Kidney epithelial cell (primary cell): ENCODE results near the gene DHPS. TPM values are rescaled to one million over a fixed set of nuclear protein-coding genes. Genes with fewer than 3 reads are reported as not detected.
"Not testable (repeated sequence)": the region's sequence is repeated elsewhere in the genome, so short reads cannot be mapped to it uniquely, and the experiment has no call there.

Source experiments
- DNase-seq: peaks from one replicate; pipeline ENCODE4 v3.0.0-alpha.2; 2010; ENCODE audit warnings: low read depth
- H3K27me3 ChIP-seq: 2 replicates; pipeline ENCODE4 v1.6.0; 2011; ENCODE audit warnings: low read length; ENCODE audit not compliant: control insufficient read depth, insufficient read depth
- H3K36me3 ChIP-seq: 2 replicates; pipeline ENCODE4 v1.5.1; 2011; ENCODE audit warnings: low read length; ENCODE audit not compliant: control insufficient read depth, insufficient read depth
- H3K4me3 ChIP-seq: 2 replicates; pipeline ENCODE4 v1.5.1; 2011; ENCODE audit warnings: low read depth, mild to moderate bottlenecking, control low read depth, low read length
- total RNA-seq: library from RNA; depleted of rRNA; stranded (reverse); fragments of >200 nt; gene quantifications from 2 replicates; pipeline ENCODE4 v1.2.3, GENCODE V29; 2015
- TF ChIP-seq, protein P1 (sequence below): IDR thresholded peaks from 2 replicates; pipeline ENCODE4 v1.5.1; 2011; ENCODE audit warnings: mild to moderate bottlenecking, moderate library complexity, low read length, control low read depth, inconsistent platforms; ENCODE audit not compliant: insufficient read depth, poor library complexity, severe bottlenecking

DHPS gene
- total RNA-seq, 1 donor from 2014 or later, result 127 TPM

DNA sequence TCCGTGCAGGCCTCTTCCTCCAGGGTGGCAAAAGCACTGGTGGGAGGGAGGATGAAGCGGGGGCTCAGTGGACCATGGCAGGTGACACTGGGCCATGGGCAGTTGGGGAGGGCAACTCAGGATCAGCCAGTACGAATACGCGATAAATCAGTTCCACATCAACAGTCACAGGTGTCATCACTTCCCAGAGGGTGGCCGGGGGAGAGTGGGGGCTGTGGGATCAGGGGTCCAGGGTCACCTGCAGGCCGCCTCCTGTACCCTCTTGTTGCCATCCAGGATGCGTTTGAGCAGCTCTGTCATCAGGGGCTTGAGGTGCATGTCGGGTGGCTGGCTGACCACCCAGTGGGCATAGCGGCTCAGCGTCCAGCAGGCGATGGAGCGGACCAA lies 24.6 kb upstream of the DHPS start:
- TF ChIP-seq, protein P1, sequence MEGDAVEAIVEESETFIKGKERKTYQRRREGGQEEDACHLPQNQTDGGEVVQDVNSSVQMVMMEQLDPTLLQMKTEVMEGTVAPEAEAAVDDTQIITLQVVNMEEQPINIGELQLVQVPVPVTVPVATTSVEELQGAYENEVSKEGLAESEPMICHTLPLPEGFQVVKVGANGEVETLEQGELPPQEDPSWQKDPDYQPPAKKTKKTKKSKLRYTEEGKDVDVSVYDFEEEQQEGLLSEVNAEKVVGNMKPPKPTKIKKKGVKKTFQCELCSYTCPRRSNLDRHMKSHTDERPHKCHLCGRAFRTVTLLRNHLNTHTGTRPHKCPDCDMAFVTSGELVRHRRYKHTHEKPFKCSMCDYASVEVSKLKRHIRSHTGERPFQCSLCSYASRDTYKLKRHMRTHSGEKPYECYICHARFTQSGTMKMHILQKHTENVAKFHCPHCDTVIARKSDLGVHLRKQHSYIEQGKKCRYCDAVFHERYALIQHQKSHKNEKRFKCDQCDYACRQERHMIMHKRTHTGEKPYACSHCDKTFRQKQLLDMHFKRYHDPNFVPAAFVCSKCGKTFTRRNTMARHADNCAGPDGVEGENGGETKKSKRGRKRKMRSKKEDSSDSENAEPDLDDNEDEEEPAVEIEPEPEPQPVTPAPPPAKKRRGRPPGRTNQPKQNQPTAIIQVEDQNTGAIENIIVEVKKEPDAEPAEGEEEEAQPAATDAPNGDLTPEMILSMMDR, result no peak
- no peaks in the 10 kb centered on the region for H3K27me3 ChIP-seq
- no peak for DNase-seq
- peaks cover 14% of the 10 kb centered on the region for H3K36me3 ChIP-seq
- no peak overlapping the region for H3K4me3 ChIP-seq

DNA sequence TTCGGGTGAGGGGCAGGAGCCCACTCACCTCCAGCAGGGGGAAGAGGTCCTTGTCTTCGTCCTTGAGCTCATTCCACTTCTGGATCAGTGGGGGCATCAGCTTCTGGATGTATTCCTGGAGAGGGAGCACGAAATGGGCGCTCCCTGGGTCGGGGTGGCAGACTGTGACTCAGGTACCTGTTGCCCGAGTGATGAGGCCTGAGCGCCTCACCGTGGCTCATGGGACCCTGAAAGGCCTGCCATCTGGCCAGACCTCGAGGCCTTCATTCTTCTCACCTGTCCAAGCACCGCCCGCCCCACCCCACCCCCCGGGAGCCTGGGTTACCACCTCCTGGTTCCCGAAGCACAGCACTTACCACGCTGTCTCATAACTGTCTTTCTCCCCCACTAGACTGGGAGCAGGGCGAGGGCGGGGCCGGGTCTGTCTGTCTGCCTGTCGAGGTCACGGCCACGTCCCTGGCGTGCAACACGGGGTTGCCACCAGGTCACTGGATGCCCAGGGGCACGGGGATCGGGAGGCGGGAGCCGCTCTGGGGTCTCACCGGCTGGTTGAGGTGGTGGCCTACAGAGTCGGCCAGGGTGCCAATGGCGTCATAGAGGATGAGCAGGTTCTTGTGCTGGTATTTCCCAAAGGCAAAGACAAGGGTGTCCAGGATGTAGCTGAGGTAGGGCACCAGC lies 24.1 kb upstream of the DHPS start:
- H3K4me3 ChIP-seq, result no peak overlapping the region
- TF ChIP-seq, protein P1, result no peak
- H3K36me3 ChIP-seq, result peaks cover 14% of the 10 kb centered on the region
- no peak for DNase-seq
- H3K27me3 ChIP-seq, result no peaks in the 10 kb centered on the region

DNA sequence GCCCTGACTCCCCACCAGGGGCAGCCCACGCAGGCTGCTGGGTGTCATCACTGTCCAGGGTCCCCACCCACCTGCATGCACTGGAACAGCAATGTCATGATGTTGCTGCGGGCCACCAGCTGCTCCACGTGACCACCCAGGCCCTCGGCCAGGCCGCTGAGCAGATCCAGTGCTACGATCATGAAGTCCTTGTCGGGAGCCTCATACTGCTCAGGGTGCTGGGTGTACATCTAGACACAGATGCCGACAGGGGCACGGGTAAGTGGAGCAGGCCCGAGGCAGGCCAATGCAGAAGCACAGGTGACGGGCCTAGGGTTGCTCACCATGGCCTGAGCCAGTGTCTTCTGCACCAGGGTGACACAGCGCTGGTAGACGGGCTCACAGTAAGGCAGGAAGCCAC lies 23.5 kb upstream of the DHPS start:
- TF ChIP-seq, protein P1, result no peak
- no peaks in the 10 kb centered on the region for H3K27me3 ChIP-seq
- H3K36me3 ChIP-seq, result peaks cover 10% of the 10 kb centered on the region
- no peak overlapping the region for H3K4me3 ChIP-seq
- DNase-seq, result no peak

- no peak for DNase-seq
- peaks cover 10% of the 10 kb centered on the region for H3K36me3 ChIP-seq
- TF ChIP-seq, protein P1, result no peak
- no peaks in the 10 kb centered on the region for H3K27me3 ChIP-seq
- H3K4me3 ChIP-seq, result no peak overlapping the region
Observed at GRCh38 chr19:12703046-12703445, 21.4 kb upstream of the DHPS start.

DNA sequence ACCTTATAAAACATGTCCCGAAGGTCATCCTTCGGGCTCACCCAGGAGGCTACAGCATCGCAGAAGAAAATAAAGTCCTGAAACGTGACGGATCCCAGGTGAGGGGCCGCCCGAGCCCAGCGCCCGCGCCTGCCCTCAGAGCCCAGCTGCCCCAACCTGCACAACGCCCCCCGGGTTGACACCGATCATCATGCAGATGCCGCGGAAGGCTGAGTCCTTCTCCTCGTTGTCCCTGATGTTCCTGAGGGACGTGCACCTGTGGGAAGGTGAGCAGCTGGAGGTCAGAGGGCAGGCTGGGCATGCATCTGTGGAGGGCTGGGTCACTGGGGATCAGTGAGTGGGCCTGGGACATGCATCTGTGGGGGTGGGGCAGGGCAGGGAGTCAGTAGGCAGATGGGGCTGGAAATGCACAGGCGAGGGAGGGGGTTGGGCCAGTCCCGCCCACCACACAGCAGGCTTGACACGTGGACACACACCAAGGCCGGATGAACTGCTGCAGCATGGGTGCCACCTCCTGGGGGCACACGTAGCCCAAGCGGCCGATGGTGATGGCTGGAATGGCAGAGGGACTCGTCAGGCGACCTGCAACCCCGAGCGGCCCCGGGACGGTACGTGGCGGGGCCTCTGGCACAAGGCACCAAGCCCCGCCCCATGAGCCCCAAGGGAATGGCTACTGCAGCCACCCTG lies 20.1 kb upstream of the DHPS start:
- Histone ChIP-seq H3K4me3 (no peak overlapping the region), H3K27me3 (no peaks in the 10 kb centered on the region), H3K36me3 (peaks cover 10% of the 10 kb centered on the region)
- TF ChIP-seq, protein P1, result no peak
- DNase-seq, result no peak

DNA sequence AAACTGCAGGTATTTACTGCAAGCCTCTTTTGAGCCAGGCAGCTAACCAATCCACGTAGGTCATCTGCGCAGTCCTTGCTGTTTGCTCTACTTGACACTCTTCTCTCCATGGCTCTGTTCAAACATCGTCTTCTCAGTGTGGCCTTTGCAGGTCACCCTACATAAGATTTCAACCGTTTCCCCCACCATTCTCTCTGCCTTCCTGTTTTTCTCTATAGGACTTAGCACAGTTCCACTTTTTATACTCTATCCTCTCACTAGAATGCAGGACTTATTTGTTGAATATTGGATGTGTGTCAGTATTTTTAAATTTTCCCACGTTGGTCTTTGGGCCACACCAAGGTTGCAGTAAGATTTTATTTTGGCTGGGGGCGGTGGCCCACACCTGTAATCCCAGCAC lies 16.5 kb upstream of the DHPS start:
- TF ChIP-seq, protein P1, result no peak
- H3K27me3 ChIP-seq, result no peaks in the 10 kb centered on the region
- peaks cover 4% of the 10 kb centered on the region for H3K36me3 ChIP-seq
- no peak for DNase-seq
- H3K4me3 ChIP-seq, result no peak overlapping the region

DNA sequence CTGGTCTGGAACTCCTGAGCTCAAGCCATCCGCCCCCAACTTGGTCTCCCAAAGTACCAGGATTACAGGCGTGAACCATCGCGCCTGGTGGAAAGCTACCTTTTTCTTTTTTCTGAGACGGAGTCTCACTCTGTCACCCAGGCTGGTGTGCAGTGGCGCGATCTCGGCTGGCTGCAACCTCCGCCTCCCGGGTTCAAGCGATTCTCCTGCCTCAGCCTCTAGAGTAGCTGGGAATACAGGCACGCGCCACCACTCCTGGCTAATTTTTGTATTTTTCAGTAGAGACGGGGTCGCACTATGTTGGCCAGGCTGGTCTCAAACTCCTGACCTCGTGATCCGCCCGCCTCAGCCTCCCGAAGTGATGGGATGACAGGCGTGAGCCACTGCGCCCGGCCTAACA lies 15.7 kb upstream of the DHPS start:
- not testable (repeated sequence) for H3K4me3 ChIP-seq, H3K36me3 ChIP-seq, DNase-seq

More for the DNA sequence above, 15.7 kb upstream of the DHPS start:
- not testable (repeated sequence) for H3K27me3 ChIP-seq
